ENCODE data around the gene IP6K3. TPM values are rescaled to one million over a fixed set of nuclear protein-coding genes. Genes with fewer than 3 reads are reported as not detected.
A peak's percentile ranks its signal among the peaks of the same experiment; 100 is the strongest.

IP6K3 gene
- total RNA-seq, 4 donors from 2014 or later = 0.51 to 0.83 TPM; not detected in 2

DNA sequence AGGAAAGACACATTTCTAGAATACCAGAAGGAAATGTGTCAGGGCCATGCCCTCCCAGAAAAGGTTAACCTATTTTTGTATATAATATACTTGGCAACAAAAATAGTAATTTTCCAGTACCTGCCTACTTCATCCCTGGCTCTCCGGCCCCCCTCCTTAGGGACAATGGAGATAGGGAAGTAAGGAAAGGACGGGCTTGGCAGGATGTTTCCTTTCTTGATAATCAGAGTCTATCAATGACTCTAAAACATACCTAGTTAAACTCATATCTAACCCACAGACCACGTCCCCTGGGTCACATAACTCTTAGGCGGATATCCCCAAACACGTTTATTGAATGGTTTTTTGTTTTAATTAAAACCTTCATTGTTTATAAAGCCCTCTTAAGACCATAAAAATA is 47.0 kb downstream of the IP6K3 start:
- peaks cover 33% of the 10 kb centered on the region for H3K36me3 ChIP-seq
- no peaks in the 10 kb centered on the region for H3K27me3 ChIP-seq
- peak in 1 of 2 donors; percentile 64 for DNase-seq (ENCODE audit: low spot score in 2 of 2)
- peaks cover 64% of the 10 kb centered on the region for H3K4me1 ChIP-seq
- peak overlapping the region; percentile 7 for H3K27ac ChIP-seq
- no peaks in the 10 kb centered on the region for H3K9me3 ChIP-seq
- TF ChIP-seq POLR2AphosphoS5 (IDR thresholded peaks at IDR 0.05) (no peak), POLR2A (IDR thresholded peaks at IDR 0.05) (no peak), EP300 (IDR thresholded peaks at IDR 0.05) (no peak)
- TF ChIP-seq, protein P1, sequence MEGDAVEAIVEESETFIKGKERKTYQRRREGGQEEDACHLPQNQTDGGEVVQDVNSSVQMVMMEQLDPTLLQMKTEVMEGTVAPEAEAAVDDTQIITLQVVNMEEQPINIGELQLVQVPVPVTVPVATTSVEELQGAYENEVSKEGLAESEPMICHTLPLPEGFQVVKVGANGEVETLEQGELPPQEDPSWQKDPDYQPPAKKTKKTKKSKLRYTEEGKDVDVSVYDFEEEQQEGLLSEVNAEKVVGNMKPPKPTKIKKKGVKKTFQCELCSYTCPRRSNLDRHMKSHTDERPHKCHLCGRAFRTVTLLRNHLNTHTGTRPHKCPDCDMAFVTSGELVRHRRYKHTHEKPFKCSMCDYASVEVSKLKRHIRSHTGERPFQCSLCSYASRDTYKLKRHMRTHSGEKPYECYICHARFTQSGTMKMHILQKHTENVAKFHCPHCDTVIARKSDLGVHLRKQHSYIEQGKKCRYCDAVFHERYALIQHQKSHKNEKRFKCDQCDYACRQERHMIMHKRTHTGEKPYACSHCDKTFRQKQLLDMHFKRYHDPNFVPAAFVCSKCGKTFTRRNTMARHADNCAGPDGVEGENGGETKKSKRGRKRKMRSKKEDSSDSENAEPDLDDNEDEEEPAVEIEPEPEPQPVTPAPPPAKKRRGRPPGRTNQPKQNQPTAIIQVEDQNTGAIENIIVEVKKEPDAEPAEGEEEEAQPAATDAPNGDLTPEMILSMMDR (IDR thresholded peaks at IDR 0.05) = no peak
- 41% methylated on average over 5 of the region's 5 CpGs for WGBS
- no peak overlapping the region for H3K4me3 ChIP-seq

DNA sequence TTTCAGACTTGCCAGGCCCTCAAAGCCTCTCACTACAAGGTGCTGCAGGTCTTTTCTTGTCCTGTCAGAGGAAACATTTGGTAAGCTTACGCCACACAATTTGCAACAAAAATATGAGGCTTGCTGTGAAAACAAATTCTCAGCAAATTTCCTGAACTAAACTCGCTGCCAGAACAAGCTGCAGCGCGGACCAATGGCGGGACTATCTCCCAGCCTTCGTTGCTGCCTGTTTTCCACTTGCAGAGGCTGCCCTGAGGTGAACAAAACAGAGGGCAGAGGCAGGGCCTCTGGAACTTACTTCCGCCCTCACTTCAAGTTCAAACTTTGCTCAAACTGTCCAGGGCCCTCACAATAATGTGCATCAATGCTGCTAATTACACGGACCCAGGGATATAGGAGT is 47.6 kb downstream of the IP6K3 start:
- no peak for TF ChIP-seq POLR2A (IDR thresholded peaks at IDR 0.05)
- TF ChIP-seq POLR2AphosphoS5 (IDR thresholded peaks at IDR 0.05) = no peak
- TF ChIP-seq EP300 (IDR thresholded peaks at IDR 0.05) = no peak
- TF ChIP-seq, protein P1 (IDR thresholded peaks at IDR 0.05) = no peak
- peaks cover 70% of the 10 kb centered on the region for H3K4me1 ChIP-seq
- no peak for DNase-seq (ENCODE audit: low spot score in 2 of 2)
- no peaks in the 10 kb centered on the region for H3K9me3 ChIP-seq
- WGBS = 40% methylated on average over 7 of the region's 8 CpGs
- no peak overlapping the region for H3K4me3 ChIP-seq
- H3K27me3 ChIP-seq = no peaks in the 10 kb centered on the region
- peak overlapping the region; percentile 7 for H3K27ac ChIP-seq
- H3K36me3 ChIP-seq = peaks cover 39% of the 10 kb centered on the region

DNA sequence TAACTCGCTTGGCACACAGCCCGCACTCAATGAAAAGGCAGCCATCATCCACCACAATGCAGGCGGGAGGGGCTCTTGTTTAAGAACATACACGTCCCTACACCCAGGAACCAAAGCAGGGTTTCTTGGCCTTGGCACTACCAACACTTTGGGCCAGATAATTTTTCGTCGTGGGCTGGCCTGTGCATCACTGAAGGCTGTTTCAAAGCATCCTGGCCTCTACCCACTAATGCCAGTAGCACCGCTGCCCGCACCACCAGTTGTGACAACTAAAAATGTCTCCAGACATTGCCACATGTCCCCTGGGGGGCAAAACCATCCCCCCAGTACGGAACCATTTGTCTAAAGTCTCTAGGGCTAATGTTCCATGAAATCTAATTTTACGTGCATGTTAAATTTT is 48.2 kb downstream of the IP6K3 start:
- 57% methylated on average over 10 of the region's 10 CpGs for WGBS
- Histone ChIP-seq H3K27ac (peak overlapping the region; percentile 7), H3K4me3 (no peak overlapping the region), H3K9me3 (no peaks in the 10 kb centered on the region), H3K27me3 (no peaks in the 10 kb centered on the region), H3K36me3 (peaks cover 44% of the 10 kb centered on the region), H3K4me1 (peaks cover 76% of the 10 kb centered on the region)
- DNase-seq (ENCODE audit: low spot score in 2 of 2) = peak in 1 of 2 donors; percentile 62
- no peak for TF ChIP-seq POLR2A (IDR thresholded peaks at IDR 0.05)
- TF ChIP-seq EP300 (IDR thresholded peaks at IDR 0.05) = no peak
- TF ChIP-seq POLR2AphosphoS5 (IDR thresholded peaks at IDR 0.05) = no peak
- TF ChIP-seq, protein P1 (IDR thresholded peaks at IDR 0.05) = no peak

DNA sequence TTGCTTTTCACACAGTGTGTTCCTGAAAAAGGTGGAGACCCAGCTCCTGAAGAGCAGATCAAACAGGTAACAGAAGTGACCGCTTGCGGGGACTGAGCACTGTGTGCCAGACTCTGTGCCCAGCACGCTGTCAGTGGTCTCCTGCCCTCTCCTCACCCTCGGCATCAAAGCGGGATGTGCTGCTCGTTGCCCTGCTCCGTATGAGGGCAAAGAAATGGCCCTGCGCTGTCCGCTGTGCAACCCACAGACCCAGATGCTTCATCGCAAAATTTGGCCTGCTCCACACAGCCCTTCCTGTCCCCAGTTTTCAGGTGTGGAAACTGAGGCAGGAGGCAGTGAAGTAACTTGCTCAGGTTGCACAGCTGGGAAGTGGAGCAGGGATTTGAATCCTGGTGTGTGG is 48.9 kb downstream of the IP6K3 start:
- Histone ChIP-seq H3K4me1 (peaks cover 81% of the 10 kb centered on the region), H3K27me3 (no peaks in the 10 kb centered on the region), H3K27ac (peak overlapping the region; percentile 15), H3K36me3 (peaks cover 51% of the 10 kb centered on the region), H3K4me3 (no peak overlapping the region), H3K9me3 (no peaks in the 10 kb centered on the region)
- WGBS = 96% methylated on average over 10 of the region's 10 CpGs
- no peak for TF ChIP-seq POLR2AphosphoS5 (IDR thresholded peaks at IDR 0.05)
- TF ChIP-seq, protein P1 (IDR thresholded peaks at IDR 0.05) = no peak
- TF ChIP-seq EP300 (IDR thresholded peaks at IDR 0.05) = no peak
- TF ChIP-seq POLR2A (IDR thresholded peaks at IDR 0.05) = no peak
- no peak for DNase-seq (ENCODE audit: low spot score in 2 of 2)

DNA sequence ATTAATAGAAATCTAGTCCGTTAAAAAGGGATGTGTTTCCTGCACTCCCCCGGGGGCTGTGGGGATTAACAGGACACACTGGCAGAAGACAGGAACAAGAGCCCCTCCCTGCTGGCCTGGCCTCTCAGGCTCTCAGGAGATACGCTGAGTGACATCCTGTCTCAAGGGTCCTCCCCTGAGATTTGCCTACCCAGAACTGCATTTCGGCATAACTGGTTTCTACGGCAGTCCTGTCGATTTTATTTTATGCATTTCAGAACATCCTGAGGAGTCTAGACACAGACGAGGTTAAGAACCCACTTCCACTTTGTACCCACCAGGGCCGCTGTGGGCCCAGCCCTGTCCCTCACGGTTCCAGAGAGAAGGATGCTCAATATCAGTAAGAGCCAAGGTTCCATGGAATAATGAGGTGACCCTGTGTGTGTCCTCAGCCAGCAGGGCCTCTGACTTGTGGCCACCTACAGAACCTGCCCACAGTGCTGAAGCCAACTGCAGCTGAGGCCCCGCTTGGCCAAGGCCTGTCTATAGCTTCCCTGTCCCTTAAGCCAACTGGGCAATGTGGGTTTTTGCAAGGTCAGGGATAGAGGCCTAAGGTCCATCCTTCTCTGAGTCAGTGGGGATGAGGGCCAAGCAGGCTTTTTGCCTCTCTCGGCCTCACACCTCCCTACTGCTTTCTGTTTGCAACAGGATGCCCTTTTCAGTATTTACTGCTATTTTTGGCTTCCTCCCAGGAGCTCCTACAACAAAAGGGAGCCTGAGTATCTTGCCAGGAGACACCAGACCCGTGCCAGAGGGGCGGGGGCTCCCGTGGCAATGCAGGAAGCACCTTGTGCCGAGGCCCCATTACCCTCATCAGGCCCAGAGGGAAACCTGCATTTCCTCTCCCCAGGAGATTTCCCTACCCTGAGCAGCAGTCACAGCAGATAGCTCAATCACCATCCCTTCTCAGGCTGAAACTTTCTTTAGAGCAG is 49.9 kb downstream of the IP6K3 start:
- DNase-seq (ENCODE audit: low spot score in 2 of 2) = peak in 1 of 2 donors; percentile 70
- Histone ChIP-seq H3K9me3 (no peaks in the 10 kb centered on the region), H3K27ac (peak overlapping the region; percentile 15), H3K27me3 (no peaks in the 10 kb centered on the region), H3K4me3 (no peak overlapping the region), H3K36me3 (peaks cover 59% of the 10 kb centered on the region), H3K4me1 (peaks cover 80% of the 10 kb centered on the region)
- 60% methylated on average over 11 of the region's 15 CpGs for WGBS
- TF ChIP-seq EP300 (IDR thresholded peaks at IDR 0.05) = no peak
- TF ChIP-seq POLR2AphosphoS5 (IDR thresholded peaks at IDR 0.05) = peak in 1 of 3 donors; percentile 35
- TF ChIP-seq POLR2A (IDR thresholded peaks at IDR 0.05) = no peak
- TF ChIP-seq, protein P1 (IDR thresholded peaks at IDR 0.05) = no peak
